Mesodermal cell (in vitro differentiated cells): ENCODE measurements around the gene CDHR2.

Source experiments
- H3K27ac ChIP-seq: 2 replicates; pipeline ENCODE4 v1.7.0; 2013; ENCODE audit warnings: mild to moderate bottlenecking, low read depth, low read length, moderate library complexity; ENCODE audit not compliant: severe bottlenecking
- H3K36me3 ChIP-seq: 2 replicates; pipeline ENCODE4 v1.7.1; 2013; ENCODE audit warnings: mild to moderate bottlenecking, low read length, moderate library complexity; ENCODE audit not compliant: control insufficient read depth, insufficient read depth
- H3K4me1 ChIP-seq: one replicate; pipeline ENCODE4 v1.7.1; 2013; ENCODE audit warnings: mild to moderate bottlenecking, low read length; ENCODE audit not compliant: insufficient read depth, control insufficient read depth, poor library complexity, severe bottlenecking
- H3K4me3 ChIP-seq: 2 replicates; pipeline ENCODE4 v1.7.0; 2013; ENCODE audit warnings: low read length, control low read depth, mild to moderate bottlenecking; ENCODE audit not compliant: insufficient read depth, poor library complexity, severe bottlenecking; ENCODE audit errors: extremely low read depth
- H3K9me3 ChIP-seq: 2 replicates; pipeline ENCODE4 v1.7.1; 2013; ENCODE audit warnings: mild to moderate bottlenecking, low read length, moderate library complexity; ENCODE audit not compliant: control insufficient read depth
- WGBS, 2 experiments: methylation state at CpG; one replicate each; pipeline ENCODE4 v1.1.5; 2013; ENCODE audit warnings: missing lambda C conversion rate in 2 of 2; ENCODE audit not compliant: insufficient coverage in 2 of 2; 5-methylcytosine and 5-hydroxymethylcytosine counted together

Gene CDHR2

GRCh38 chr5:176552332-176552869 is 3.3 kb downstream of the CDHR2 start:
- no peak overlapping the region for H3K4me3 ChIP-seq
- 91 to 95% methylated on average over 11 of the region's 11 CpGs for WGBS, 2 experiments
- H3K36me3 ChIP-seq = no peaks in the 10 kb centered on the region
- no peak overlapping the region for H3K27ac ChIP-seq
- no peaks in the 10 kb centered on the region for H3K9me3 ChIP-seq
- peaks cover 3% of the 10 kb centered on the region for H3K4me1 ChIP-seq

- Histone ChIP-seq H3K36me3 (no peaks in the 10 kb centered on the region), H3K4me3 (no peak overlapping the region), H3K4me1 (peaks cover 3% of the 10 kb centered on the region), H3K27ac (no peak overlapping the region), H3K9me3 (no peaks in the 10 kb centered on the region)
- 54 to 83% methylated on average over 7 to 14 of the region's 18 CpGs for WGBS, 2 experiments
Measured at GRCh38 chr5:176553260-176554085, 4.3 kb downstream of the CDHR2 start.

GRCh38 chr5:176557846-176558245 is 8.7 kb downstream of the CDHR2 start:
- Histone ChIP-seq H3K4me1 (peaks cover 3% of the 10 kb centered on the region), H3K27ac (no peak overlapping the region), H3K4me3 (no peak overlapping the region), H3K9me3 (no peaks in the 10 kb centered on the region), H3K36me3 (no peaks in the 10 kb centered on the region)
- 87 to 93% methylated on average over 9 to 12 of the region's 13 CpGs for WGBS, 2 experiments

GRCh38 chr5:176559683-176560082 is 10.5 kb downstream of the CDHR2 start:
- Histone ChIP-seq H3K27ac (no peak overlapping the region), H3K4me3 (no peak overlapping the region), H3K4me1 (no peaks in the 10 kb centered on the region), H3K9me3 (no peaks in the 10 kb centered on the region), H3K36me3 (no peaks in the 10 kb centered on the region)
- WGBS, 2 experiments = 54 to 75% methylated on average over 3 to 4 of the region's 5 CpGs

GRCh38 chr5:176560364-176560763 is 11.2 kb downstream of the CDHR2 start:
- H3K9me3 ChIP-seq = no peaks in the 10 kb centered on the region
- WGBS, 2 experiments = 95 to 100% methylated on average over 6 of the region's 8 CpGs
- no peak overlapping the region for H3K4me3 ChIP-seq
- H3K4me1 ChIP-seq = no peaks in the 10 kb centered on the region
- H3K27ac ChIP-seq = no peak overlapping the region
- no peaks in the 10 kb centered on the region for H3K36me3 ChIP-seq

GRCh38 chr5:176561259-176561658 is 12.1 kb downstream of the CDHR2 start:
- WGBS, 2 experiments = 60 to 100% methylated on average over 1 to 2 of the region's 3 CpGs
- Histone ChIP-seq H3K4me3 (no peak overlapping the region), H3K9me3 (no peaks in the 10 kb centered on the region)

GRCh38 chr5:176562189-176562588 is 13.0 kb downstream of the CDHR2 start:
- Histone ChIP-seq H3K4me3 (no peak overlapping the region), H3K36me3 (no peaks in the 10 kb centered on the region), H3K9me3 (no peaks in the 10 kb centered on the region), H3K4me1 (no peaks in the 10 kb centered on the region), H3K27ac (no peak overlapping the region)
- 79 to 88% methylated on average over 6 to 8 of the region's 10 CpGs for WGBS, 2 experiments

More at GRCh38 chr5:176561259-176561658, 12.1 kb downstream of the CDHR2 start:
- Histone ChIP-seq H3K36me3 (no peaks in the 10 kb centered on the region), H3K4me1 (no peaks in the 10 kb centered on the region), H3K27ac (no peak overlapping the region)

- Histone ChIP-seq H3K27ac (no peak overlapping the region), H3K4me3 (no peak overlapping the region), H3K9me3 (no peaks in the 10 kb centered on the region), H3K4me1 (no peaks in the 10 kb centered on the region), H3K36me3 (no peaks in the 10 kb centered on the region)
- WGBS, 2 experiments = 84 to 86% methylated on average over 4 to 10 of the region's 10 CpGs
Measured at GRCh38 chr5:176564002-176564401, 14.9 kb downstream of the CDHR2 start.

- Histone ChIP-seq H3K4me1 (no peaks in the 10 kb centered on the region), H3K9me3 (no peaks in the 10 kb centered on the region), H3K36me3 (no peaks in the 10 kb centered on the region), H3K27ac (no peak overlapping the region), H3K4me3 (no peak overlapping the region)
- 56 to 68% methylated on average over 4 of the region's 6 CpGs for WGBS, 2 experiments
Measured at GRCh38 chr5:176565760-176566288, 16.7 kb downstream of the CDHR2 start.

- Histone ChIP-seq H3K27ac (no peak overlapping the region), H3K4me1 (no peaks in the 10 kb centered on the region), H3K9me3 (no peaks in the 10 kb centered on the region), H3K36me3 (no peaks in the 10 kb centered on the region), H3K4me3 (no peak overlapping the region)
- WGBS, 2 experiments = 90 to 93% methylated on average over 10 to 16 of the region's 18 CpGs
Measured at GRCh38 chr5:176568657-176569056, 19.5 kb downstream of the CDHR2 start.

- WGBS, 2 experiments = 78 to 90% methylated on average over 4 to 6 of the region's 6 CpGs
Measured at GRCh38 chr5:176570044-176570443, 20.9 kb downstream of the CDHR2 start.

More at GRCh38 chr5:176570044-176570443, 20.9 kb downstream of the CDHR2 start:
- Histone ChIP-seq H3K27ac (no peak overlapping the region), H3K36me3 (no peaks in the 10 kb centered on the region), H3K4me1 (no peaks in the 10 kb centered on the region), H3K9me3 (no peaks in the 10 kb centered on the region), H3K4me3 (no peak overlapping the region)
